HUES48 (cell line): ENCODE measurements around the gene ZFPM1.
"Not testable (repeated sequence)": the region's sequence is repeated elsewhere in the genome, so short reads cannot be mapped to it uniquely, and the experiment has no call there.

Experiments
- H3K27ac ChIP-seq: one replicate; pipeline ENCODE4 v1.7.0; 2013; ENCODE audit warnings: low read depth, low read length, inconsistent platforms
- H3K27me3 ChIP-seq: 2 replicates; pipeline ENCODE4 v1.6.1; 2013; ENCODE audit warnings: mild to moderate bottlenecking, low read length; ENCODE audit not compliant: control insufficient read depth, insufficient read depth
- H3K36me3 ChIP-seq: 2 replicates; pipeline ENCODE4 v1.6.1; 2013; ENCODE audit warnings: low read length; ENCODE audit not compliant: control insufficient read depth, insufficient read depth
- H3K4me1 ChIP-seq: 2 replicates; pipeline ENCODE4 v1.6.1; 2013; ENCODE audit warnings: mild to moderate bottlenecking, low read length; ENCODE audit not compliant: control insufficient read depth, insufficient read depth
- H3K4me3 ChIP-seq: 2 replicates; pipeline ENCODE4 v1.5.1; 2013; ENCODE audit warnings: mild to moderate bottlenecking, low read depth, low read length
- H3K9ac ChIP-seq: 2 replicates; pipeline ENCODE4 v1.6.1; 2013; ENCODE audit warnings: mild to moderate bottlenecking, low read depth, low read length, moderate library complexity
- H3K9me3 ChIP-seq: 2 replicates; pipeline ENCODE4 v1.6.1; 2013; ENCODE audit warnings: low read length; ENCODE audit not compliant: control insufficient read depth, insufficient read depth

Gene ZFPM1

GRCh38 chr16:88410297-88410968, 42.6 kb upstream of the ZFPM1 start:
- not testable (repeated sequence) for H3K4me1 ChIP-seq, H3K27ac ChIP-seq, H3K9me3 ChIP-seq, H3K36me3 ChIP-seq, H3K4me3 ChIP-seq, H3K27me3 ChIP-seq, H3K9ac ChIP-seq

- Histone ChIP-seq H3K4me1 (no peaks in the 10 kb centered on the region), H3K36me3 (no peaks in the 10 kb centered on the region), H3K27ac (no peak overlapping the region), H3K27me3 (no peaks in the 10 kb centered on the region), H3K4me3 (no peak overlapping the region), H3K9me3 (no peaks in the 10 kb centered on the region), H3K9ac (no peak overlapping the region)
These were observed 41.0 kb upstream of the ZFPM1 start for GRCh38 chr16:88411951-88412576.

- no peaks in the 10 kb centered on the region for H3K36me3 ChIP-seq
- H3K4me1 ChIP-seq, result no peaks in the 10 kb centered on the region
- H3K27ac ChIP-seq, result no peak overlapping the region
- no peaks in the 10 kb centered on the region for H3K9me3 ChIP-seq
- H3K27me3 ChIP-seq, result no peaks in the 10 kb centered on the region
- H3K9ac ChIP-seq, result no peak overlapping the region
- no peak overlapping the region for H3K4me3 ChIP-seq
These were observed 40.3 kb upstream of the ZFPM1 start for GRCh38 chr16:88412766-88413165.

GRCh38 chr16:88413231-88413630, 39.8 kb upstream of the ZFPM1 start:
- Histone ChIP-seq H3K36me3 (no peaks in the 10 kb centered on the region), H3K27ac (no peak overlapping the region), H3K27me3 (no peaks in the 10 kb centered on the region), H3K4me1 (no peaks in the 10 kb centered on the region), H3K9ac (no peak overlapping the region), H3K4me3 (no peak overlapping the region), H3K9me3 (no peaks in the 10 kb centered on the region)

GRCh38 chr16:88413631-88414030, 39.4 kb upstream of the ZFPM1 start:
- H3K27ac ChIP-seq, result no peak overlapping the region
- no peak overlapping the region for H3K9ac ChIP-seq
- H3K4me1 ChIP-seq, result no peaks in the 10 kb centered on the region
- H3K4me3 ChIP-seq, result no peak overlapping the region
- H3K27me3 ChIP-seq, result no peaks in the 10 kb centered on the region
- H3K9me3 ChIP-seq, result no peaks in the 10 kb centered on the region
- H3K36me3 ChIP-seq, result no peaks in the 10 kb centered on the region

- H3K9me3 ChIP-seq, result no peaks in the 10 kb centered on the region
These were observed 38.3 kb upstream of the ZFPM1 start for GRCh38 chr16:88414521-88415380.

GRCh38 chr16:88415381-88415705, 37.7 kb upstream of the ZFPM1 start:
- no peaks in the 10 kb centered on the region for H3K27me3 ChIP-seq
- no peak overlapping the region for H3K4me3 ChIP-seq
- no peak overlapping the region for H3K27ac ChIP-seq
- H3K9me3 ChIP-seq, result no peaks in the 10 kb centered on the region
- no peak overlapping the region for H3K9ac ChIP-seq
- no peaks in the 10 kb centered on the region for H3K4me1 ChIP-seq
- H3K36me3 ChIP-seq, result no peaks in the 10 kb centered on the region

More at GRCh38 chr16:88414521-88415380, 38.3 kb upstream of the ZFPM1 start:
- no peaks in the 10 kb centered on the region for H3K4me1 ChIP-seq
- no peak overlapping the region for H3K4me3 ChIP-seq
- no peak overlapping the region for H3K9ac ChIP-seq
- H3K36me3 ChIP-seq, result no peaks in the 10 kb centered on the region
- H3K27me3 ChIP-seq, result no peaks in the 10 kb centered on the region
- H3K27ac ChIP-seq, result no peak overlapping the region

GRCh38 chr16:88415713-88416323, 37.3 kb upstream of the ZFPM1 start:
- H3K27me3 ChIP-seq, result no peaks in the 10 kb centered on the region
- no peaks in the 10 kb centered on the region for H3K9me3 ChIP-seq
- H3K36me3 ChIP-seq, result no peaks in the 10 kb centered on the region
- no peak overlapping the region for H3K9ac ChIP-seq
- no peaks in the 10 kb centered on the region for H3K4me1 ChIP-seq
- H3K4me3 ChIP-seq, result no peak overlapping the region
- H3K27ac ChIP-seq, result no peak overlapping the region

- Histone ChIP-seq H3K27ac (no peak overlapping the region), H3K4me1 (no peaks in the 10 kb centered on the region), H3K27me3 (no peaks in the 10 kb centered on the region), H3K9me3 (no peaks in the 10 kb centered on the region), H3K9ac (no peak overlapping the region), H3K36me3 (no peaks in the 10 kb centered on the region), H3K4me3 (no peak overlapping the region)
These were observed 36.4 kb upstream of the ZFPM1 start for GRCh38 chr16:88416686-88417085.

GRCh38 chr16:88417684-88418476, 35.2 kb upstream of the ZFPM1 start:
- no peak overlapping the region for H3K9ac ChIP-seq
- no peaks in the 10 kb centered on the region for H3K36me3 ChIP-seq
- H3K4me1 ChIP-seq, result no peaks in the 10 kb centered on the region
- no peak overlapping the region for H3K4me3 ChIP-seq
- no peak overlapping the region for H3K27ac ChIP-seq
- no peaks in the 10 kb centered on the region for H3K27me3 ChIP-seq
- H3K9me3 ChIP-seq, result no peaks in the 10 kb centered on the region
